ENCODE results near the gene ECE1.
"Not testable (repeated sequence)": the region's sequence is repeated elsewhere in the genome, so short reads cannot be mapped to it uniquely, and the experiment has no call there.

The ECE1 gene

DNA sequence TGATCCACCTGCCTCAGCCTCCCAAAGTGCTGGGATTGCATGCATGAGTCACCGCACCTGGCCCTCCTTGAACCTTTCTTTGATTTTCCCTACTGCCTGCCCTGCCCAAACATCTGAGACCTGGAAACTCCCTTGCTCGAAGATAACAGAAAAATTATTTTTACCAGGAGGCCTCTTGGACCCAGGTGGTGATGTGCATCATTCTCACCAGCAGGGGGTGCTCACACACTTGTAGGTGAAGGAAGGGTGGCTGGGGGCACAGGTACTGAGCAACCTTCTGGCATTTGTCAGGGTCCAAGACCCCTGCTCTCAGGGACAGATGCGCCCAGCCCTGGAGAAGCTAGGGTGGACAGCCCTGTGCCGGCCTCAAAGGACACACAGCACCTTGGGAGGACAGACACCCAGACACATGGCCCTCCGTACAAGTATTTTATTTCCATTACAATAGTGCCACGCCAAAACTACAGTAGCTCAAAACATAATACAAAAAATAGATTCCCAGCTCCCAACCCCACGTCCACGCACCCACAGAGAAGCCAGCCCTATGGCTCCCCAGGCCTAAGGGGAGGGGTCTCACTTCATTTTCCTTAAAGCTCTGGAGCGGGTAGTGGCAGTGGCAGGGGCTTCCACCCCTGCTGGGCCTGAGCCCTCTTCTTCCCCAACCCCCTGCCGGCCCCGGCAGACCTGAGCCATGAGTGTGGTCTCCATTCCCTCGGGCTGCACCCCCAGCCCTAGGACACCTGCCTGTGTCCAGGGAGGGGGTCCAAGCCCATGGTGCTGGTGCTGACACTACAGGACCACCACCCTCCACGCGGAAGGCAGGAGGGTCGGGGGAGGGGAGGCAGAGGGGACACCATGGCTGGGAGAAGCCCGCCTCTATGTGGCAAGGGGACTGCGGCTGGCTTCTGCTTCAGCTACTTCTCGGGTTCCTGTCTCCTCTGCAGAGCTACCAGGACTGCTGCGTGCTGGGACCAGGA is 73.1 kb downstream of the ECE1 start:
- DNase-seq, result no peak

DNA sequence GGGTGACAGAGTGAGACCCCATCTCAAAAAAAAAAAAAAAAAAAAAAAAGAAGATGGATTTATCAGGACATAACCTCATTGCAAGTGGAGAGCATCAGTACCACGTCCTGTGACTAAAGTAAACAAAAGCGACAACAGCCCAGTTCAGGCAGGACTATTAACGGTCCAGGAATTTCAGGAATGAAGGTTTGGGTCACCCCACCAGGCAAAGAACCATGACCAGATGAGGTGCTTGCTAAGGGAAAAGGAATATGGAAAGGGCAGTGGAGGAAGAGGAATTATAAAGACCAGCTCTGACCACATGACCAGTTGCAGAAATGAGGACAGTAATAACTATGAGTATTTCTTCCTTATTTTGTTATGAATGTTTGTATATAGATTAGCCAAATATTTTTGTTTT is 78.1 kb downstream of the ECE1 start:
- no peak for DNase-seq

DNA sequence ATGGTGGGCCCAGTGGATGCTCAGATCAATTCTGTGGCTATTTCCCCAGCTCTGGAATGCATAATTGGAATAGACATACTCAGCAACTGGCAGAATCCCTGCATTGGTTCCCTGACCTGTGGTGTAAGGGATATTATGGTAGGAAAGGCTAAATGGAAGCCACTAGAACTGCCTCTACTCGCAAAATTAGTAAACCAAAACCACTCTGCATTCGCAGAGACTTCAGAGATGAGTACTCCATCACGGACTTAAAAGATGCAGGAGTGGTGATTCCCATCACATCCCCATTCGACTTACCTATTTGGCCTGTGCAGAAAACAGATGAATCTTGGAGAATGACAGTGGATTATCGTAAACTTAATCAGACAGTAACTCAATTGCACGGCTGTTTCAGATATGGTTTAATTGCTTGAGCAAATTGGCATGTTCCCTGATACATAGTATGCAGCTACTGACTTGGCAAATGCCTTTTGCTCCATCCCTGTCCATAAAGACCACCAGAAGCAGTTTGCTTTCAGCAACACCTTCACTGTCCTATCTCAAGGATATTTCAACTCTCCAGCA is 82.0 kb downstream of the ECE1 start:
- not testable (repeated sequence) for DNase-seq

DNA sequence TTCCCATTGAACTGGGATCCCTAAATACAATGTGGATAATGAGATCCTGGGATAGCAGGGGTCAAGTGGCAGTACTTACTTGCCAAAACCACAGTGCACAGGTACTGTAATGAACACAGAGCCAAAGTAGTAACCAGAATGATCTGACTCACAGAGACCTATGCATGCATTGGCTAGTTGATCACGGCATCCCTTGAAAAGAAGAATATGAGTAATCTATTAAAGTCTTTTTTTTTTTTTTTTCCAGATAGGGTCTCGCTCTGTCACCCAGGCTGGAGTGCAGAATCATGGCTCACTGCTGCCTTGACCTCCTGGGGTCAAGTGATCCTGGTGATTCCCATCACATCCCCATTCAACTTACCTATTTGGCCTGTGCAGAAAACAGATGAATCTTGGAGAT is 84.1 kb downstream of the ECE1 start:
- no peak for DNase-seq

GRCh38 chr1:21205416-21205815 is 84.8 kb downstream of the ECE1 start:
- no peak for DNase-seq

DNA sequence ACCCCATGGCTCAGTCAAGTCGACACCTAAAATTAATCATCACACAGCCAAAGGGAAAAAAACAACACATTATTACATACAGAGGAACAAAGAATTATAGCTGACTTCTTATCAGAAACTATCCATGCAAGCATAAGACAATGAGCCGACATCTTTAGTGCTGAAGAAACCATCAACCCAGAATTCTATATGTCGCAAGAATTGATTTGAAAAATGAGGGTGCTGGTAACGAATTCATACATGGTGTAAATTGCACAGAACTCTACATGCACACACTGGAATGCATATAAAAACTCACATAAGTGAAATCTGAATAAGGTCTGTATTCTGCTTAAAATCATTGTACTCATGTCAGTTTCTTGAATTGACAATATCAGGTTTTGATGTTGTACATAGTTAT is 88.6 kb downstream of the ECE1 start:
- DNase-seq, result no peak

GRCh38 chr1:21201238-21201637 is 89.0 kb downstream of the ECE1 start:
- DNase-seq, result not testable (repeated sequence)

GRCh38 chr1:21200767-21201166 is 89.5 kb downstream of the ECE1 start:
- DNase-seq, result no peak

- DNase-seq, result no peak
These were observed 91.3 kb downstream of the ECE1 start for GRCh38 chr1:21198929-21199328.

GRCh38 chr1:21192871-21193270 is 97.4 kb downstream of the ECE1 start:
- no peak for DNase-seq

- no peak for DNase-seq
These were observed 98.0 kb downstream of the ECE1 start for GRCh38 chr1:21192284-21192683.

DNA sequence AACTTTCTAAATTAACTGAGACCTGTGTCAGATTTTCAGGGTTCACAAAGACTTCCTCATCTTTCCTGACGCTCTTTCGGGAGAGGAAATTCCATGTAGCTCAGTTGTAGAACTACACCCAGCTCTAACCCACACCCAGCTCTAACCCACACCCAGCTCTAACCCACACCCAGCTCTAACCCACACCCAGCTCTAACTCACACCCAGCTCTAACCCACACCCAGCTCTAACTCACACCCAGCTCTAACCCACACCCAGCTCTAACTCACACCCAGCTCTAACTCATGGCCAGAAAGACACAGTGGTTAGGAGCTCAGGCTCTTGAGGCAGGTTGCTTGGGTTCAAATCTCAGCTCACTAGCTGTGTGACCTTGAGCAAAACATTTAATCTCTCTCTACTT is 99.5 kb downstream of the ECE1 start:
- DNase-seq, result not testable (repeated sequence)

GRCh38 chr1:21189906-21190500 is 100.3 kb downstream of the ECE1 start:
- no peak for DNase-seq

DNA sequence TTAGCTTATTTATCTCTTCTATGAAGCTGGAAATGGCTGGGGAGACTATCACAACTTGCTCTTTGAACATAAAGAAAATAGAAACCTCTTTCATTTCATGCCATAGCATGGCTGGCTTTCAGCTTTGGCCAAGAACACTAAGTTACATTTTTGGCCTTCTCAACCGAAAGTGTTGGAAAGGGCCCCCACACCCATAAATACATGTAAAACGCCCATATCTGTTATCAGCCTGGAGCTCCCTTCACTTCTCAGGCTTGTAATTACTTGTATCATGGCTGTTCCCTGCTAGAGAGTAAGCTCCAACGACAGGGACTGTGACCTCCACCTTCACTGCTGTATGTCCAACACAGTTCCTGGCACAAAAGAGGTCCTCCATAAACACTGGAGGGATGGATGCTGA is 100.8 kb downstream of the ECE1 start:
- DNase-seq, result no peak

DNA sequence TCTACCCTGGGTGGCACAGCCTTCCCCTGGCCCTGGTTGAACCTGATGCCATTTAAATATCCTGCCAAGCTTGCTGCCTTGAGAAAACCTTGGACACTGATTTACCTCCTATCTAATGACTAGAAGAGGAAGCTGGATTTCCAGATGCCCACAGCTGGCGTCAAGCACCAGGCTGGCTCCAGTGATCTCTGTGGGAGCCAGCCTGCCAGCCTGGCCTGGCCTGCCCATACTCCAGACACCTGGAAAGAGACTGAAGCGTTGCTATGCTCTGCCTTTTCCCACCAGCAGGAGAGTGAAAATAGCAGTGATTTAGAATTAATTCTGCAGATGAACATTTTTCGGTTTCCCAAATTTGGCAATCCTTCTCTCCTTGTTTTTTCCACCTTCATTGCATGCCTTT is 102.0 kb downstream of the ECE1 start:
- DNase-seq, result no peak

DNA sequence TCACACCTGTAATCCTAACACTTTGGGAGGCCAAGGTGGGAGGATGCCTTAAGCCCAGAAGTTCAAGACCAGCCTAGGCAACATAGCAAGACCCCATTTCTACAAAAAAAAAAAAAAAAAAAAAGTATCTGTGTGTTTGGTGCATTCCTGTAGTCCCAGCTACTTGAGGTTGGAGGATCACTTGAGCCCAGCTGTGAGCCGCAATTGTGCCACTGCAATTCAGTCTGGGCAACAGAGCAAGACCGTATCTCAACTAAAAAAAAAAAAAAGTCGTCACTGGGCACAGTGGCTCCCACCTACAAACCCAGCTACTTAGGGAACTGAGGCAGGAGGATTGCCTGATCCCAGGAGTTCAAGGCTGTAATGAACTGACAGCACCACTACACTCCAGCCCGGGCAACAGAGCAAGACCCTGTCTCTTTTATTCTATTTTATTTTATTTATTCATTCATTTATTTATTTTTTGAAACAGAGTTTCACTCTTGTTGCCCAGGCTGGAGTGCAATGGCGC is 105.0 kb downstream of the ECE1 start:
- DNase-seq, result no peak

- DNase-seq, result no peak
These were observed 106.0 kb downstream of the ECE1 start for GRCh38 chr1:21184276-21184675.

GRCh38 chr1:21182181-21182731 is 108.0 kb downstream of the ECE1 start:
- DNase-seq, result no peak

DNA sequence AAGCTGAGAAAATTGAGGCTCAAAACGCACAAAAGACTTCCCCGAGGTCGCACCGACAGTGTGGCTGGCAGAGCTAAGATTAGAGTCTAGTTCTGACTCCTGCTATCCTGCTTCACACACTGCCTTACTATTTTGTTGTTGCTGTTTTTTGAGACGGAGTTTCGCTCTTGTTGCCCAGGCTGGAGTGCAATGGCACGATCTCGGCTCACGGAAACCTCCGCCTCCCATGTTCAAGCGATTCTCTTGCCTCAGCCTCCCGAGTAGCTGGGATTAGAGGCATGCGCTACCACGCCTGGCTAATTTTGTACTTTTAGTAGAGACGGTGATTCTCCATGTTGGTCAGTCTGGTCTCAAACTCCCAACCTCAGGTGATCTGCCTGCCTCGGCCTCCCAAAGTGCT is 112.0 kb downstream of the ECE1 start:
- not testable (repeated sequence) for DNase-seq

GRCh38 chr1:21176586-21177555 is 113.4 kb downstream of the ECE1 start, which contains the start of gene EIF4G3:
Gene EIF4G3, minus strand, starts transcription at chr1:21176897. Its CDS starts 174,155 bp downstream, at chr1:21002742.
- DNase-seq, result peak; percentile 91

- DNase-seq, result no peak
These were observed 114.3 kb downstream of the ECE1 start for GRCh38 chr1:21175670-21176581.
